ENCODE measurements around the gene RELT. TPM values are rescaled to one million over a fixed set of nuclear protein-coding genes. Genes with fewer than 3 reads are reported as not detected.

Gene RELT
- total RNA-seq, 1 experiment from 2014 or later = 24.5 TPM

DNA sequence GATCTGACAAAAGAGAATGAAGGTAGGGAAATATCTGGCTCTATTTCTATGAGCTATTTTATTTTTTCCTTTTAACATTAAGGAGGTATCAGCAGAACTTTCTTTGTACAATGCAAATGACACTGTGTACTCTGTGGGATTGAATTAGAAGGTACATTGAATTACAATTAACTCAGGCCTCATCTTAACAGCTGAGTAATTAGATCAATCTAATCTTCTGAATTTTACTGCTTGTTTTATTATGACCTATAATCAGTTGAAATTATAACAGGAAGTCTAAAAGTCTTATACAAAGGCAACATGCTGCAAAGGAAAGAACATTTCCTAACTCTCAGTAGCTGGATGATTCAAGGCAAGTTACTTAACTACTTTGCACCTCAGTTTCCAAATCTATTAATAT, 69.8 kb downstream of the RELT start:
- Histone ChIP-seq H3K4me2 (ENCODE audit: low read length) (no peak overlapping the region), H3K79me2 (ENCODE audit: low read length) (no peaks in the 10 kb centered on the region), H3K4me3 (ENCODE audit: low read length) (no peak overlapping the region), H3K4me1 (ENCODE audit: insufficient read depth, low read length) (no peaks in the 10 kb centered on the region), H4K20me1 (ENCODE audit: low read length) (no peaks in the 10 kb centered on the region), H3K27ac (ENCODE audit: low read length) (no peak overlapping the region), H3K27me3 (ENCODE audit: low read length) (no peaks in the 10 kb centered on the region), H3K9ac (ENCODE audit: low read length) (no peak overlapping the region), H3K9me2 (replicated peaks; ENCODE audit: low read length) (no peaks in the 10 kb centered on the region), H3F3A (ENCODE audit: low read length, unreplicated experiment) (no peaks in the 10 kb centered on the region), H3K36me3 (ENCODE audit: low read depth, low read length) (no peaks in the 10 kb centered on the region), H3K9me3 (ENCODE audit: low read length) (no peaks in the 10 kb centered on the region), H2AFZ (ENCODE audit: low read length) (no peak overlapping the region)
- no peak for TF ChIP-seq EZH2phosphoT487 (IDR thresholded peaks at IDR 0.05; ENCODE audit: borderline replicate concordance, low read length)
- TF ChIP-seq, protein P1, sequence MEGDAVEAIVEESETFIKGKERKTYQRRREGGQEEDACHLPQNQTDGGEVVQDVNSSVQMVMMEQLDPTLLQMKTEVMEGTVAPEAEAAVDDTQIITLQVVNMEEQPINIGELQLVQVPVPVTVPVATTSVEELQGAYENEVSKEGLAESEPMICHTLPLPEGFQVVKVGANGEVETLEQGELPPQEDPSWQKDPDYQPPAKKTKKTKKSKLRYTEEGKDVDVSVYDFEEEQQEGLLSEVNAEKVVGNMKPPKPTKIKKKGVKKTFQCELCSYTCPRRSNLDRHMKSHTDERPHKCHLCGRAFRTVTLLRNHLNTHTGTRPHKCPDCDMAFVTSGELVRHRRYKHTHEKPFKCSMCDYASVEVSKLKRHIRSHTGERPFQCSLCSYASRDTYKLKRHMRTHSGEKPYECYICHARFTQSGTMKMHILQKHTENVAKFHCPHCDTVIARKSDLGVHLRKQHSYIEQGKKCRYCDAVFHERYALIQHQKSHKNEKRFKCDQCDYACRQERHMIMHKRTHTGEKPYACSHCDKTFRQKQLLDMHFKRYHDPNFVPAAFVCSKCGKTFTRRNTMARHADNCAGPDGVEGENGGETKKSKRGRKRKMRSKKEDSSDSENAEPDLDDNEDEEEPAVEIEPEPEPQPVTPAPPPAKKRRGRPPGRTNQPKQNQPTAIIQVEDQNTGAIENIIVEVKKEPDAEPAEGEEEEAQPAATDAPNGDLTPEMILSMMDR (conservative IDR thresholded peaks at IDR 0.05; ENCODE audit: low read depth, low read length) = no peak
- no peak for TF ChIP-seq EZH2 (IDR thresholded peaks at IDR 0.05; ENCODE audit: low read length, unreplicated experiment)
- ChIA-PET CTCF (no interaction called here), POLR2A (ENCODE audit: unreplicated experiment) (no interaction called here)
- BruUV-seq (replicated peaks) = no TSS peak
- no peak for DNase-seq
- intact Hi-C loops (cut with micrococcal nuclease) = no loop called here
- ATAC-seq = no peak

DNA sequence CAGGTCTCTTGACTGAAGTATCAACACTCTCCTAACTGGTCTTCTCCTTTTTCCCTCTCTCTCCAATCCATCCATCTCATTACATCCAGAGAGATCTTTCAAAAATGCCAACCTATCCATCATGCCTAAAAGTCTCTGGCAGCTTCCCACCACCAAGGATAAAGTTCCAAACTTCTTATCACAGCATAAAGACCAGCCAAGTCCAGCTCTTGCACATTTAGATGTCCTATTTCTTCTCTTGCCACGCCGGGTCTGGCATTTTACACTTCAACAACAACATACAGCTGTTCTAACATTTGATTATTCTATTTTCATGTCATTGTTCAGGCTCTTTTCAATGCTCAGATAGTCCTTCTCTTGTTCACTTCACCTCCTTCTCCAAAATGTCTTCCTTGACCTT, 70.6 kb downstream of the RELT start:
- no peak overlapping the region for H3K27ac ChIP-seq (ENCODE audit: low read length)
- POLR2A ChIA-PET (ENCODE audit: unreplicated experiment) = no interaction called here

More for the DNA sequence above, 70.6 kb downstream of the RELT start:
- H2AFZ ChIP-seq (ENCODE audit: low read length) = no peak overlapping the region
- no TSS peak for BruUV-seq (replicated peaks)
- DNase-seq (no peak), ATAC-seq (no peak)
- no peak overlapping the region for H3K4me2 ChIP-seq (ENCODE audit: low read length)
- TF ChIP-seq, protein P1 (conservative IDR thresholded peaks at IDR 0.05; ENCODE audit: low read depth, low read length) = no peak
- TF ChIP-seq EZH2 (IDR thresholded peaks at IDR 0.05; ENCODE audit: low read length, unreplicated experiment) (no peak), EZH2phosphoT487 (IDR thresholded peaks at IDR 0.05; ENCODE audit: borderline replicate concordance, low read length) (no peak)
- no peaks in the 10 kb centered on the region for H3K36me3 ChIP-seq (ENCODE audit: low read depth, low read length)
- no peaks in the 10 kb centered on the region for H3F3A ChIP-seq (ENCODE audit: low read length, unreplicated experiment)
- no peaks in the 10 kb centered on the region for H3K79me2 ChIP-seq (ENCODE audit: low read length)
- CTCF ChIA-PET = no interaction called here
- H3K9me2 ChIP-seq (replicated peaks; ENCODE audit: low read length) = no peaks in the 10 kb centered on the region
- H3K4me3 ChIP-seq (ENCODE audit: low read length) = no peak overlapping the region
- H3K4me1 ChIP-seq (ENCODE audit: insufficient read depth, low read length) = no peaks in the 10 kb centered on the region
- intact Hi-C loops (cut with micrococcal nuclease) = no loop called here
- H3K9me3 ChIP-seq (ENCODE audit: low read length) = no peaks in the 10 kb centered on the region
- H3K9ac ChIP-seq (ENCODE audit: low read length) = no peak overlapping the region
- no peaks in the 10 kb centered on the region for H4K20me1 ChIP-seq (ENCODE audit: low read length)
- H3K27me3 ChIP-seq (ENCODE audit: low read length) = no peaks in the 10 kb centered on the region

Other genes with a start within 250 kb of the RELT start
- gene FCHSD2, start 234.1 kb upstream of the RELT start, total RNA-seq (2014; rRNA removed) = 7.1 and 8.8 TPM in 2 replicates
- 54.8 and 72.9 TPM in 2 replicates for gene P2RY2, start 158.1 kb upstream of the RELT start, total RNA-seq (2014; rRNA removed)
- gene P2RY6, start 104.1 kb upstream of the RELT start, total RNA-seq (2014; rRNA removed) = 1.6 and 2.0 TPM in 2 replicates
- gene ARHGEF17, start 68.1 kb upstream of the RELT start, total RNA-seq (2014; rRNA removed) = 6.2 and 11.0 TPM in 2 replicates
- gene FAM168A, start 221.7 kb downstream of the RELT start, total RNA-seq (2014; rRNA removed) = 24.5 and 27.8 TPM in 2 replicates

All from PC-3 (cell line).